Testis (tissue), 2 donors: Measurements from ENCODE around the gene ZCCHC14.

Experiments
- CTCF ChIP-seq, 3 experiments: fragments of 450-650 bp in 2 of 3; fragments of 200-600 bp in 1 of 3; sonication (generic) in 1 of 3; IDR thresholded peaks; one replicate each; pipeline ENCODE4 v1.5.1; 2016 to 2019; ENCODE audit warnings: antibody characterized with exemption in 3 of 3, mild to moderate bottlenecking in 2 of 3, moderate library complexity in 1 of 3
- POLR2A ChIP-seq: fragments of 450-650 bp; IDR thresholded peaks from one replicate; pipeline ENCODE4 v1.6.1; 2017; ENCODE audit warnings: antibody characterized with exemption, mild to moderate bottlenecking, moderate library complexity

DNA sequence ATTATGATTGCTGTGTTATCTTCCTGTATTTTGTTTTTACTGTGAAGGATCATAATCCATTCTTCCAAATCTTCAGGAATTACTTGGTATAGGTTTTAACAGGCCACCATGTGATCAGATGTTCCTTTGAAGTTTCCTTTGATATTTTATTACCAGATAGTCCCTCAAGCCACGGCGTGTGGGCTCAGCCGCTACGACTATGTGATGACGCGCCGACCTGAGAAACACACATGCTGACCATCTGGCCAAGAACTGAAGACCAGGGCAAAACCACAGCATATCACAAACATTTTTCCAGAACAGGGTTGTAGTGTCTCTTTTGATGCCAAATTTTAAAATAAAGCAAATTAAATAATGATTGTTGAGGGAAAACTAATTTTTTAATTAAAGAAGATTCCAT, 47.3 kb downstream of the ZCCHC14 start:
- TF ChIP-seq CTCF (IDR thresholded peaks at IDR 0.05) (no peak), POLR2A (no peak)
